HG03520 (cell line): ENCODE results near the gene TREM1.
A peak's percentile ranks its signal among the peaks of the same experiment; 100 is the strongest.

Source experiments
- ATAC-seq: cut with Tn5 transposase; IDR thresholded peaks from one replicate; pipeline ENCODE4 v1.9.1; 2021; ENCODE audit warnings: mild to moderate bottlenecking, moderate library complexity; ENCODE audit not compliant: unreplicated experiment

Gene TREM1

DNA sequence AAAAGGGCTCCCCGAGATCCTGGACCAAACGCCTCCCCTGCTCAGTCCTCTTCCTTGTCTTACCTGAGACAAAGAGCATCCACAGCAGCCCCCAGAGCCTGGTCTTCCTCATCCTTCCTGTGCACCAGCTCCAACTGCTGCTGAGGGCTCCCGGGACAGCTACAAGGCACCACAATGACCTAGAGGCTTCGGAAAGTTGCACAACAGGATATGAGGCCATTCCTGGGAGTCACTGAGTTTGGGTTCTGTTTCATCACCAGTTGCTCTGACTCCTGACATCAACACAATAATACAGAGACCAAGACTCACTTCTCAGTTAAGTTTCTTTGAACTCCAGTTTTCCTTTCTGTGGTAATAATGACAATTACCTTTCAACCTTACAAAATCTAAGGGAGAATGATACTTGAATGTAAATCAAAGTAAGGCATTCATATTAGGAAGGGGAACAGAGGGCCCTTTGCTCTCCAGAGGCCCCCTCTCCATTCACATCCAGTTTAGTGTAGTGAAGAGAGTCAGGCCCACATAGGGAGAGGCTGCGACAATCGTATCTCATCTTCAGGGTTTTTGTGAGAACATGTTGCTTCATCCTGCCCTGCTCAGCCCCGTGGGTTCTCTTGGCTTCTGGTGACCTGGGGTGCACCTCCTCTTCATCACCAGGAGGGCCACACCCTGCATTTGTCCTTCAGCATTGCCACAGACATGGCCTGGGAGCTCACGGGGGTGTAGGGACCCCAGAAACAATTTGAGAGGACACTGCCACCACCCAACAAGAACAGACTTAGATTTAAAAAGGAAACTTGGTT is at the start of gene TREM1:
Gene TREM1 (minus strand): TSS at position 139 of the 803 bp plus-strand sequence. CDS start 27 bp downstream, at position 112.
- no peak for ATAC-seq

DNA sequence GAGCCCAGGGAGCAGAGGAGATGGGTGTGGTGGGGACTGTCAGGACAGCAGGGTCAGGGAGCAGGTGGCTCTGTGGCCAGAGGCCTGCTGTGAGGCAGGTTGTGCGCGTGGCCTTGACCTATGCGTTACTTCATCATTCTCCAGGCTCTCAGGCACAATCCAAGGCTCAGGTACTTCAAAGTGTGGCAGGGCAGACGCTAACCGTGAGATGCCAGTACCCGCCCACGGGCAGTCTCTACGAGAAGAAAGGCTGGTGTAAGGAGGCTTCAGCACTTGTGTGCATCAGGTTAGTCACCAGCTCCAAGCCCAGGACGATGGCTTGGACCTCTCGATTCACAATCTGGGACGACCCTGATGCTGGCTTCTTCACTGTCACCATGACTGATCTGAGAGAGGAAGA is 49.5 kb upstream of the TREM1 start:
- no peak for ATAC-seq

DNA sequence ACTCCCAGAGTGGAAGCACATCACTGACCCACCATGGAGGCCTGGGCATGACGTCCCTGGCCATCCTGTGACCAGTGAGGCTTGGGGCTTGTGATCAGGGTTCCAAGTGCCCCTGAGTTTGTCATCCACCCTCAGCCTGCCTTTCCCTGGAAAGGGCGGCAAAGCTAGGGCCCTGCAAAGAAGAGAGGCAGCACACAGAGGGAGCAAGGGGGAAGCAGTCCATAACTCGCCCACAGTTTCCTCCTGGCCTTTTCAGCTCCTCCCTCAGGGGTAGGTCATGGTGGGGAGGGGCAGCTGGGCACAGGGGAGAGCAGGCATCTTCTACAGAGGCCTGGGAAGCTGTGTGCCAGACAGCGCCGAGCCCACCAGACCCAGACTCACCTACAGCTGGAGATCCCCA is 48.8 kb upstream of the TREM1 start, which contains the start of gene NCR2:
Gene NCR2 (plus strand): TSS at position 313 of the 400 bp plus-strand sequence. CDS start 269 bp downstream, outside the sequence.
- no peak for ATAC-seq

DNA sequence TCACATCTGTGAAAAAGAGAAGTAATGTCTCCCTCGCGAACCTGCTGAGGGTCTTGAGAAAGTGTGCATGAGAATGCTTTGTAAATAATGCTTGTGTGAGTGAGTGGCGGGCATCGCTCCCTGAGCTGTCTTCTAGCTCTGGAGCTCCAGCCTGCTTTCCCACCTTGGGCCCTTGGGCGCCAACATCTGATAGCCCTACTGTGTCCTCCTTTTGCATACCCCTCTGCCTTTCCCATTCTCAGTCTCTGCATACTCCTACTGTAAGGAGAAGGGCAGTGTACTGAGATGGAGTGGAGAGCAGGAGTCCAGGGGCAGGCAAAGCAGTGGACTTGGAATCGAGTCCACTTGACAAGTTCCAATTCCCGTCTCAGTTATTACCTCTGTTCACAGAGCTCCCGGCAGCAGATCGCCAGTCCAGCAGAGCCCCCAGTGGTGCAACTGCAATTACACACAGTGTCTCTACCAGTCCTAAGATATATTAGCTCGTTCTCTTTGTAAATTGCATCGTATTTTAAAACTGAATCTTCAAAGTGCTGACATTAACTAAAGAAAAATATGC is 48.1 kb upstream of the TREM1 start:
- ATAC-seq: no peak

DNA sequence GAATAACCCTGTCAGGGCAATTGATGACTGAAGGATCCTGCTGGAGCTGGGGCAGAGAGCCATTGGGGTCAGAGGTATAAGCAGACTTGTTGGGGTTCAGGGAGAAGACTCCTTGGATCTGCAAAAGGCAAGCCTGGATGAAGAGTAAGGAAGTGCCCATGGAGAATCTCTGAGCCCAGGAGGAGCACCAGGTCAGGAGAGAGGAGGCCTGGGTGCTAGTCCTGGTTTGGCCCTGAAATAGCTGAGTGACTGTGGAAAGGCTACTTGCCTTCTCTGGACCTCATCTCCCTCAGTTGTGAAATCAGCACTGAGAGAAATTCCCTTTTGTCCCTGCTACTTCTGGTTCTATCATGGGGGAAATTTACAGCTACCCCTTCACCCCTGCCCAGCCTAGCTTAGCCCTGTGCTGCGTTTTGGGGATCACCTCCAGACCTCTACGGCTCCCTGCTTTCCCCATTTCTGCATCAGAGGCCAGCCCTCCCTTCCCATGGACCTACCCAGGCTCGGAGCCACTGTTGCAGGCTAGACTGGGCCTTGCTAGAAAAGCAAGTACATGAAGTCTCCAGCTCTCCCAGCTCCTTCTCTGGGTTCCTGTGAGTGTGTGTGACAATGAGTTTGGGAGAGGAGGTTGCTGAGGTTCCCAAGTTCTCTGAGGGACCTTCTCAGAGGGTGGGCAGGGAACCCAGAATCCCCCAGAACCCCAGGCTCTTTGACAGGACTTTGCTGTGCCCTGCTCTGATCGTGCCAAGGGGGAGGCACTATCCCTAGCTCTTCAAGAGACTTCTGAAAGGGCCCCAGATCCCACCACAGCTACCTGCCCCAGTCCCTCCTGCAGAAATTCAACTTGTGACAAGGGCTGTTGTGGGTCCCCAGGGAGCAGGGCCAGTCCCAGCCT is 46.6 kb upstream of the TREM1 start:
- ATAC-seq: no peak

DNA sequence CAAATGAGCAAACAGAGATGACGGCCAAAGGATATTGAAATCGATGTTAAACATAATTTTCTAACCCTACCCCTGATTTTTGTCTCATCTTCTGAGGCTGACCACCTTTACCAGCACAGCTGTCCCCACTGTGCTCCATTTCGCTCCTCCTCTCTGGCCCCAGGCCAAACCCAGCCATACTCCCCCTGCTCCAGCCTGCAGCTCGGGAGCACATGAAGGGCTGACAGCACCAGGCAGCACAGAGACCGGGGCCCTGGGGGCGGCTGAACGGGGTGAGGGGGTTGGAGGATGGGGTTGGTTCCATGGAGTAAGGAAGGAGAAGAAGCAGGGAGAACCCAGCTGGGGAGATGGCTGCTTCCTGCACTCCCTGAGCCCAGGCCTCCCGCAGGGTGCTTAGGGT is 45.8 kb upstream of the TREM1 start:
- ATAC-seq: no peak

DNA sequence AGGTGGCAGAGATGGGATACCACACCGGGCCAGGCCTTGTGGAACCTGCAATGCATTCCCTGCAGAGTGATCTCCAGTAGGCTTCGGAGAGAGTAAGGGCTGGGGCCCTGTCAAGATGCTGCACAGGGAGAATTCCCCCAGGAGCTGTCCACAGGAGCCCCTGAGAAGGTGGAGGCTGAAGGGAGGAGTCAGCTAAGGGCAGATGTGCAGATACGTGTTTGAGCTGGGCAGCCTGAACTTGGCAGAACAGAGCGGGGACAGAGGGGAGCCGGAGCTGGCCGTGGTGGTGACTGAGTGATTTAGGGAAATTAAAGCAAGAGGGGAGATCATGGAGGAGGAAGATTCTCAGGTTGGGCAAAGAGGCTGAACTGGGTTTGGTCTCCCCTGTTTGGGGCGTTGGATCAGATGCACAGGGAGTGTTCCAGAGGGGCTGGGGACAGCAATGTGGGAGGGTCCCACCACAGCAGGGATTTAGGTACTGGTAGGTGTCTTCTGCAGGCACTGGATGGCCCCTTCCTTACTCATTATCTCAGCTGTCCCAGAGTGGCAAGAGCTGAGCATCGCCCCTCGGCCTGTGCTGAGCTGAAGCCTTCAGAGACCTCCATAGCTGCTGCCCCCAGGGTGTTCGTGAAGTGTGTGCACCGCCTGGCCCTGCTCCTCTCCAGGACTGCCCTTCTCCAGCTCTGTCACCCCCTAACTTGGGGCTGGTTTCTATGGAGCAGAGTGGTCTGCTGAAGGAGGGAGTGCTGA is 45.1 kb upstream of the TREM1 start:
- ATAC-seq: no peak

DNA sequence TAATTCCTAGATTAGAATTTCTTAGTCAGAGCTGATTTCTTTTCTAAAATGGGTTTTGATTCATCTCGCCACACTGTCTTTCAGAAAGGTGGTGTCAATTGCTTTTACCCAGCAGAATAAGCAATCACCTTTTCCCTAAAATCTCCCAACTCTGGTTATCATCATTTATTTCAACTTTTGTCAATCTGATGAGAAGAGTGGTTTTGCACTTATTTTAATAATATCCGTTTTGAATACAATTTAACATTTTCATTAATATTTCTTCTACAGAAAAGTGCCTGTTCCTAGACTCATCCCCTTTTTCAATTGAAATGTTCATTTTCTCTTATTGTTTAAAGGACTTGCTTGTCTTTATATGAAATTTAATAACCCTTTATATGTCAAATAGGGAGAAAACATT is 40.7 kb upstream of the TREM1 start:
- ATAC-seq: no peak

DNA sequence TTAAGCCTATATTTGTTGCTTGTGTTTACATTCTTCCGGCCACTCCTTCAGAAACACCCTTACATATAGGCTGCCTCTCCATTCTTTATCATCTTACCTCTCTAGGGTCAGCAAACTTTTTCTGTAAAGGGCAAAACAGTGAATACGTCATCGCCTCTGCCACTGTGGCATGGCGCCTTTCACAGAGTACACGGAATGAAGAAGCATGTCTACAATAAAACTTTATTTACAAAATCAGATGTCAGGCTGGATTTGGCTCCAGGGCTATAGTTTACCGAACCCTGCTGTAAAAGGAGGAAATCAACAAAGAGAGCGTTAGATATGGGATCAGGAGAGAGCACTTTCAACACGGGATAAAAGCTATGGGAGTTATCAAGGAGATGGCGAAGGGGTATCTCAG is 39.6 kb upstream of the TREM1 start:
- no peak for ATAC-seq

DNA sequence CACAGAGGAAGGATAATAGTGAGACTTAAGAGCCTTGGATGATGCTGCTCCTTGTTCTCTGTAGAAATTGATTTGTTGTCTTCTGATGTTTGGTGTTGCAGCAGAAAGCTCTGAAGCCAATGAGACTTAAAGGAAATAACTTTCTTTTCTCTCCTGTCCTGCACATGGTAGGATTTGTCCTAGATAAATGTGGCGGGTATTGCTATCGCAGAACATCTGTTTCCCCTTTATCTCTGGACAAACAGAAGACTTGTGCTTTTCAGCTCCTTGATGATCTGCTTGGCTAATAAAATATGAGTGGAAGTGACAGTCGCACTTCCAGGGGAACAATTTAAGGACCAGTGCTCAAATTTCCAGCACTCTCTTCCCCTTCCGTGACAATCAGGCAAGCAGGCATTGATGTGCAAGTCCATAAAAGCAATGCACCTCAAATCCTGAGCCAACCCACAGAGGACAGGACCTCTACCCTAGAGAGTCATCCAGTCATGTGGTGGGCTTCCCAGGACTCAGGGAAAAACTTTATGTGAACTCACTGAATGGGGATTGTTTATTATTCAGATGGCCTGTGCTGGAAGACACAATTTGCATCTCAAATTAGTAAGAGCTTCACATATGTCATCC is 39.1 kb upstream of the TREM1 start:
- ATAC-seq: no peak

DNA sequence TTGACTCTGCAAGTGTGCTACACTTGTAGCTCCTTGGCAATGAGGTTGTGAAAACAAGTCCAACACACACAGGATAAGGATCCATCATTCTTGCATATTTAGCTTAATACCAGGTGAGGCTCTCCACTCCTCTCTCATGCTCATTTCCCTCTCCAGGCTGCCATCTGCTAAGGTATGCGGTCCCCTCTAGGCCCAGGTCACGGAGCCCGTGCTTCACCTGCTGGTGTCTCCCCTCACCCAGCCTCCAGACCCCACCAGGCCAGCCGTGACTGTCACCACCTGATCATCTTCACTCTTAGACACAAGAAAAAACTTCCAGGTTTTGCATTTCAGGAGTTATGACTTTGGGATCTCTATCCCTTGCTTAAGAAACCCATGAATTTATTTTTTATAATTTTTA is 34.7 kb upstream of the TREM1 start:
- no peak for ATAC-seq

DNA sequence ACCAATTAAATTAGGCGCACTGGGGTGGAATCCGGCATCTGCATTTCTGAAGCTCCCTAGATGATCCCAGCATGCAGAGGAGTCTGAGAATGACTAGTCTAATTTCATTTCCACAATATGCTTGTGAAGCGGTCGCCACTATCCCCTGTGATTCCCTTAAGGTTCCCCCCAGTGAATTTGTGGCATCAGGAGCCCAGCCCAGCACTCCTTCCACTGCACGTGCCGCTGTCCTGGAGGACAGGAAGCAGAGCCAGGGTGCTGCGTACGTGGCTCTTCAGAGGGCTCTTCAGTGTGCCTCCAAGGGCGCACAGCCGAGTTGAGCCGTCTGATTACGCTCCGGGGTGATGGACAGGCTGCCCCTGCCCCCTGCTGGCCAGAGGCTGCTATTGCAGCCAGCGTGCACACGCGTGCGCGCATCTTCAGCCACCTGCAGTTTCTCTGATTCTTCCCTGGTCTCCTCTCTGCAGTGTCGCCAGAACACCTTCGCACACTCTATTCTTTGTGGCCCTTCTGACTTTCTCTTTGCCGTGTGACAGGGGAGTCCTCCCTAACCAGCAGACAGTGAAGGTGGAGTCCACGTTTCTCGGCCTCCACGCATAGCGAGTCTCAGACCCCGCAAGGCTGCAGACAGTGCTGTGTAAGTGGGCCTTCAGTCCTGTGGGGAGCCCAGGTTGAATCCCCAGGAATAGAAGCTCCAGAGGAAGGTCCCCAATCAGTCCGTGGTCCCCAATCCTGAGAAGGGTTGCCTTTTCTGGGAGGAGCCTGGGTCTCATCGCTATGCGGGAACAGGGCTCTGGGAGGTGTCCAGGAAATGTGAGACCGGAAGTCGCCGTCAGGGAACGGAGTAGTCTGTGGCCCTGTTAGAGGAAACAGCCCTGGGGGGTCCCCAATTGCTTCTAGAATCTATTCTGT is 32.4 kb upstream of the TREM1 start:
- peak; percentile 90 for ATAC-seq

DNA sequence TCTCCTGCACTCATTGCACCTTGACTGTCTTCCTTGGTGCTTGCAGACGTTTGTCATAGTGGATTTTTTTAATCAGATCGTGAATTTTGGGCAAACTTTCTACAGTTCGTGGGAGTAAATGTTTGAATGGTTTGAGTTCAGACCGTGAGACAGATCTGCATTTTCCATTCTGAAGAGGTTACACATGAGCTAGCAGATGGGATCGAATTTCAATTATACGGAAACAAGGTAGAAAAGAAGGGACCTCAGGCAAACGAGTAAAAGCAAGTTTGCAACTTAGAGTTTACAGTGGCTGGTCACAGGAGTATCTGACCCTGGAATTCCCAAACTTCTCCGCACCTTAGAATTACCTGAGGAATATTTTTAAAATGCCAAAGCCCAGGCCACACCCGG is 31.8 kb upstream of the TREM1 start:
- ATAC-seq: no peak

DNA sequence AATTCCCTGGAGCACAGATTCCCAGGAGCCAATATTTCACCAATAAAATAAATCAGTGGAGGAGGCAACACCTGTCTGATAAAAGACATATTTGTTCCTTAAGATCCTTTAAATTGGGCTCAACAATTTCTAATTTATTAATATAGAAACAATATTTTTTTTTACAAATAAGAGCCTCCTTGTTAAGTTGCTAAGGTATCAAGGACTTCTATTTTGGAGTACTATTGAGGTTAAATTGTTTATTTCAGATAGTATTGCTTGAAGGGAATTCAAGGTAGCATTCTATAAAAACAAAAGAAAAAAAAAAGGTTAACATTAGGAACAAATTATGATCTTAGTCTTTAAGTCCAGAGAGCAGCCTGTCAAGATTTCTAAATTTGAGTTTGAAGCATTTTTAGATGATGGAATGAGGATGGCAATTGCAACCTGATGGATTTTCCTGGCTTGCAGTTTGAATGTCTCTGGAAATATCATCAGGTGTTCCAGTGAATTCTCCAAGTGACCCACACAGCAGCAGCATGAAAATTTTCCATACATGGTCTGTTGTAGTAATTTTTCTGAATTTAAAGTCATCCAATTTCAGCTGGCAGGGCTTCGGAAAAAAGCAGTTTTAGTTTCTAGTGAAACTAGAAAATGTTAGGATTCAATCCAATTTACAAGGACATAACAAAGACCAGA is 29.6 kb upstream of the TREM1 start:
- no peak for ATAC-seq

DNA sequence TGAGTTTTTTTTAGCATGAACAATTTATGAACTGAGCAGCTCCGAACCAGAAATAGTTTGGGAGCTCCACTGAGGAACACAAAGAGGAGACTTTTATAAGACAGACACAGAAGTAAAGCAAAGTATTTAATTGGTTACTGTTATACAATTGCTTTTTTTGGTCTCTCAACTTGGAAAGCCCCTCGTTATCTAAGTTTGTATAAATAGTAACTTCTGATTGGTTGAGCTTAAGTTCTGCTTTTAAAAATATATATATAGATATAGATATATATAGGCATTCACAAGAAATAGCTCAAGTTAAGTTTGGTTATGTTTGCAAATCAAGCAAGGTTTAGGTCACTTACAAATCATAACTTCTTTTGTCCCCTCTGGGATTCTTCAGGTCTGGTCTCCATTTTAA is 28.7 kb upstream of the TREM1 start:
- ATAC-seq: no peak

DNA sequence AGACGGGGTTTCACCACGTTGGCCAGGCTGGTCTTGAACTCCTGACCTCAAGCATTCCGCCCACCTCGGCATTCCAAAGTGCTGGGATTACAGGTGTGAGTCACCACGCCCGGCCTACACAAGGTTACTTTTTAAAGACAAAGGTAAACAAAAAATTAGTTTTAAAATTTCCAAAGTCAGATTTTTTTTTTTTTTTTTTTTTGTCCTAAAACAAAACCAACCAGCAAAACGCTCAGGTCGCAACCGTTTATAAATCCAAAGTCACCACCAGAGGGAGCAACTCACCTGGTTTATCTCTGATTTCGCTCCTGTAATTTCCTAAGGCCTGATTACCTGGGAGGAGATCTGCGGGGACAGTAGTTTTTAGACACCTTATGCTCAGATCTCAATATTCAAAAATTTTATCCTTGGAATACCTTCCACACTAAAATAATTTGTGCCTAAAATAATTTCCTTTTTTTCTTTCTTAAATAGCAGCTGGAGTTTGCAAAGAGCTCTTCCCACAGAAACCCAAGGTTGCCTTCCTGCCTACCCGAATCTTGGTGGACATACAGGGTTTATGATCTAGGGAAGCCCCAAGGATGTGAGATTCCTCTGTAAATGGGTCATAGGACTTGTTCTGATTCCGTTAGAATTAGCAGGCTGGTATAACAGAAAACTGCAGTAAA is 19.8 kb upstream of the TREM1 start:
- no peak for ATAC-seq

DNA sequence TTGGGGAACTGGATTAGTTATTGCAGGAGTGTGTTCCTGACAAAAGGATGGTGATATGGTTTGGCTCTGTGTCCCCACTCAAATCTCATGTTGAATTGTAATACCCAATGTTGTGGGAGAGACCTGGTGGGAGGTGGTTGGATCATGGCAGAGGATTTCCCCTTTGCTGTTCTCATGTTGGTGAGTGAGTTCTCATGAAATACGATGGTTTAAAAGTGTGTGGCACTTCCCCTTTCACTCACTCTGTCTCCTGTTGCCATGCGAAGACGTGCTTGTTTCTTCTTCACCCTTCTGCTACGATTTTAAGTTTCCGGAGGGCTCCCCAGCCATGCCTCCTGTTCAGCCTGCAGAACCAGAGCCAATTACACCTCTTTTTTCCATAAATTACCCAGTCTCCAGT is 16.2 kb upstream of the TREM1 start:
- ATAC-seq: no peak

DNA sequence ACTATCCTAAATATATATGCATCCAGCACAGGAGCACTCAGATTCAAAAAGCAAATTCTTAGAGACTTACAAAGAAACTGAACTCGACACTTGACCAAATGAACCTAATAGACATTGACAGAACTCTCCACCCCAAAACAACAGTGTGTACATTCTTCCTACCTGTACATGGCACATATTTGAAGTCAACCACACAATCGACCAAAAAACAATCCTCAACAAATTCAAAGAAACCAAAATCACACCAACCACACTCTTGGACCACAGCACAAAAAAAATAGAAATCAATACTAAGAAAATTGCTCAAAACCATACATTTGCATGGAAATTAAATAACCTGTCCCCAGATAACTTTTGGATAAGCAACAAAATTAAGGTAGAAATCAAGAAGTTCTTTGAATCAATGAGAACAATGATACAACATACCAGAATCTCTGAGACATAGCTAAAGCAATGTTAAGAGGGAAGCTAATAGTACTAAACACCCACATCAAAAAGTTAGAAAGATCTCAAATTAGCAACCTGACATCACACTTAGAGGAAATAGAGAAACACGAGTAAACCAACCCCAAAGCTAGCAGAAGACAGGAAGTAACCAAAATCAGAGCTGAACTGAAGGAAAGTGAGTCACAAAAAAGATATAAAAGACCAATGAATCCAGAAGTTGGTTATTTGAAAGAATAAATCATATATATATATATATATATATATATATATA is 12.5 kb upstream of the TREM1 start:
- no peak for ATAC-seq
